ENCODE measurements around the gene MAOB.

MAOB gene

GRCh38 chrX:43840265-43840664 lies 42.0 kb downstream of the MAOB start:
- no peak for TF ChIP-seq CTCF (IDR thresholded peaks at IDR 0.05; ENCODE audit: low read length, missing control alignments)
- DNase-seq (ENCODE audit: low read depth) = no peak
- H3K4me3 ChIP-seq (replicated peaks; ENCODE audit: low read depth, low read length) = no peak overlapping the region

- DNase-seq (ENCODE audit: low read depth) = peak; percentile 42
- TF ChIP-seq CTCF (IDR thresholded peaks at IDR 0.05; ENCODE audit: low read length, missing control alignments) = peak; percentile 53
- no peak overlapping the region for H3K4me3 ChIP-seq (replicated peaks; ENCODE audit: low read depth, low read length)
Measured at GRCh38 chrX:43836435-43837184, 45.6 kb downstream of the MAOB start.

GRCh38 chrX:43835559-43835958 lies 46.7 kb downstream of the MAOB start:
- DNase-seq (ENCODE audit: low read depth) = no peak
- no peak for TF ChIP-seq CTCF (IDR thresholded peaks at IDR 0.05; ENCODE audit: low read length, missing control alignments)
- H3K4me3 ChIP-seq (replicated peaks; ENCODE audit: low read depth, low read length) = no peak overlapping the region

- TF ChIP-seq CTCF (IDR thresholded peaks at IDR 0.05; ENCODE audit: low read length, missing control alignments) = no peak
- no peak for DNase-seq (ENCODE audit: low read depth)
- no peak overlapping the region for H3K4me3 ChIP-seq (replicated peaks; ENCODE audit: low read depth, low read length)
Measured at GRCh38 chrX:43827791-43828190, 54.5 kb downstream of the MAOB start.

GRCh38 chrX:43822014-43822413 lies 60.2 kb downstream of the MAOB start:
- no peak for TF ChIP-seq CTCF (IDR thresholded peaks at IDR 0.05; ENCODE audit: low read length, missing control alignments)
- H3K4me3 ChIP-seq (replicated peaks; ENCODE audit: low read depth, low read length) = no peak overlapping the region
- peak; percentile 13 for DNase-seq (ENCODE audit: low read depth)

GRCh38 chrX:43817444-43817843 lies 64.8 kb downstream of the MAOB start:
- no peak for DNase-seq (ENCODE audit: low read depth)
- H3K4me3 ChIP-seq (replicated peaks; ENCODE audit: low read depth, low read length) = no peak overlapping the region
- TF ChIP-seq CTCF (IDR thresholded peaks at IDR 0.05; ENCODE audit: low read length, missing control alignments) = no peak

GRCh38 chrX:43815209-43815608 lies 67.0 kb downstream of the MAOB start:
- H3K4me3 ChIP-seq (replicated peaks; ENCODE audit: low read depth, low read length) = no peak overlapping the region
- TF ChIP-seq CTCF (IDR thresholded peaks at IDR 0.05; ENCODE audit: low read length, missing control alignments) = no peak
- peak; percentile 7 for DNase-seq (ENCODE audit: low read depth)
